ENCODE measurements around the gene LGR6.

The LGR6 gene

DNA sequence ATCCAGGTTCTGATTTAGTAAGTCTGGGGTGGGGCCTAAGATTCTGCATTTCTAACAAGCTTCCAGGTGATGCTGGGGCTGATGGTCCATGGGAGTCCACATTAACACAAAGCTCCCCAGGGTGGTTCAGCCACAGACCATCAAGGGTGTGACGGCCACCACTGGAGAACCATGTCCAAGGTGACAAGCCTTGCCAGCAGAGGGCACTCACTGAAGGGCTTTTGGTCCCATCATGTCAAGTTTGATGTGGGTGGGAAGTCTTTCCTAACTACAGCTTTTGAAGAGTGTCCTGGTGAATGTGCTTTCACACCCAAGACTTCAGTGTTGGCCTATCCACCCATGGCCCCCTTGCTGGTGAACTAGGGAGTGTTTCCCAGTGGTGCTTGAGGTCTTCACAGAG is 81.0 kb downstream of the LGR6 start:
- H3K4me3 ChIP-seq (replicated peaks; ENCODE audit: low read depth, low read length) = no peak overlapping the region
- TF ChIP-seq, protein P1, sequence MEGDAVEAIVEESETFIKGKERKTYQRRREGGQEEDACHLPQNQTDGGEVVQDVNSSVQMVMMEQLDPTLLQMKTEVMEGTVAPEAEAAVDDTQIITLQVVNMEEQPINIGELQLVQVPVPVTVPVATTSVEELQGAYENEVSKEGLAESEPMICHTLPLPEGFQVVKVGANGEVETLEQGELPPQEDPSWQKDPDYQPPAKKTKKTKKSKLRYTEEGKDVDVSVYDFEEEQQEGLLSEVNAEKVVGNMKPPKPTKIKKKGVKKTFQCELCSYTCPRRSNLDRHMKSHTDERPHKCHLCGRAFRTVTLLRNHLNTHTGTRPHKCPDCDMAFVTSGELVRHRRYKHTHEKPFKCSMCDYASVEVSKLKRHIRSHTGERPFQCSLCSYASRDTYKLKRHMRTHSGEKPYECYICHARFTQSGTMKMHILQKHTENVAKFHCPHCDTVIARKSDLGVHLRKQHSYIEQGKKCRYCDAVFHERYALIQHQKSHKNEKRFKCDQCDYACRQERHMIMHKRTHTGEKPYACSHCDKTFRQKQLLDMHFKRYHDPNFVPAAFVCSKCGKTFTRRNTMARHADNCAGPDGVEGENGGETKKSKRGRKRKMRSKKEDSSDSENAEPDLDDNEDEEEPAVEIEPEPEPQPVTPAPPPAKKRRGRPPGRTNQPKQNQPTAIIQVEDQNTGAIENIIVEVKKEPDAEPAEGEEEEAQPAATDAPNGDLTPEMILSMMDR (IDR thresholded peaks at IDR 0.05; ENCODE audit: low read length, missing control alignments) = peak; percentile 75
- peak; percentile 69 for DNase-seq (ENCODE audit: low read depth)

DNA sequence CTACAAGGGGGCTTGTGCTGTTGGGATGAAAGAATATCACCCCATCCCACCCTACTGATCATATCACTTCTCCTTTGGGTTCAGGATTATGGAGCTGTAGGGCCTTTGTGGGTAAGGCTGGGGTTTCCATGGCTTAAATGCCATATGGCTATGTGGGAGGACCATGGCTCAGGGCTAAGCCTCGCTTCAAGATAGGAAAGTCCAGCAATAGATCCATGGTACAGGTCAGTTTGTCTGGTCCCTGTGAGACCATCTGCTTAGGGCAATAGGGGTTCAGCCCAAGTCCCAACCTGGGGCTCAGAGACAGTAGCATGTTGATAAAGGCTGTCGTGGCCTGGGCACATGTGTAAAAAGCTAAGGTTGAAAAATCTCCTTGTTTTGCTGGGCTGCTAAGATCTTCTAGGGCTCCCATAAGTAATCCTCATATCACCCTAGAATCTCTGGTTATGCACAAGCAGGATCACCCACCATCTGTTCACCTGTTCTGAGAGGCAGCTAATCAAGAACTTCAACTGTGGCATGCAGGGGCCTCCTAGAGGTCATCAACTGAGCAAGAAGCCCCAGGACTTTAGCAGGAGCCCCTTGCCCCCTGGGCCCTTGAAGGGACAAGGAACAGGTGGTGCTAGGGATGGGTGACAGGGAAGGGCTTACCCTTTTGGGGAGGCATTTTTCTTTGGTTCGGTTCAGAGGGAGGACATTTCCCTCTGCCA is 81.6 kb downstream of the LGR6 start:
- DNase-seq (ENCODE audit: low read depth) = no peak
- H3K4me3 ChIP-seq (replicated peaks; ENCODE audit: low read depth, low read length) = no peak overlapping the region
- TF ChIP-seq, protein P1 (IDR thresholded peaks at IDR 0.05; ENCODE audit: low read length, missing control alignments) = no peak

DNA sequence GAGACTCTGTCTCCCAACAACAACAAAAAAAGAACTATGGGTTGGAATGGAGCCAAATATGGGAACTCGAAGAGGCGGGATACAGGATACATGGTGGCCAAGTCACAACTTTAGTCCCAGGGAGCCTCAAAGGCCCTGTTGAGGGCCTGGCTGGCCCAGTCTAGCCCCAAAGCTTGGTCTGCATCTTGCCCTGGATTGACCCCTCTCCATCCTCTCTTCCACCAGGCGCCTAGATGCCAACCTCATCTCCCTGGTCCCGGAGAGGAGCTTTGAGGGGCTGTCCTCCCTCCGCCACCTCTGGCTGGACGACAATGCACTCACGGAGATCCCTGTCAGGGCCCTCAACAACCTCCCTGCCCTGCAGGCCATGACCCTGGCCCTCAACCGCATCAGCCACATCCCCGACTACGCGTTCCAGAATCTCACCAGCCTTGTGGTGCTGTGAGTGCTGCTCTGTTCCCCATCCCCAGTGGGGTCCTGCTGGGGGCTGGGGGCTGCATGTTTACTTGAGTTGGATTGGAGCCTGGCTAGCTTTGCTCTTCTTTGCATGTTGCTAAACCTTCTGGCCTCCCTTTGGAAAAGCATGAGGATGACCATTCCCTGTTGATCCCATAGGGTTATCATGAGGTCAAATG is 82.6 kb downstream of the LGR6 start:
- TF ChIP-seq, protein P1 (IDR thresholded peaks at IDR 0.05; ENCODE audit: low read length, missing control alignments) = no peak
- H3K4me3 ChIP-seq (replicated peaks; ENCODE audit: low read depth, low read length) = no peak overlapping the region
- no peak for DNase-seq (ENCODE audit: low read depth)

GRCh38 chr1:202276920-202277319 is 83.3 kb downstream of the LGR6 start:
- TF ChIP-seq, protein P1 (IDR thresholded peaks at IDR 0.05; ENCODE audit: low read length, missing control alignments) = no peak
- no peak for DNase-seq (ENCODE audit: low read depth)

DNA sequence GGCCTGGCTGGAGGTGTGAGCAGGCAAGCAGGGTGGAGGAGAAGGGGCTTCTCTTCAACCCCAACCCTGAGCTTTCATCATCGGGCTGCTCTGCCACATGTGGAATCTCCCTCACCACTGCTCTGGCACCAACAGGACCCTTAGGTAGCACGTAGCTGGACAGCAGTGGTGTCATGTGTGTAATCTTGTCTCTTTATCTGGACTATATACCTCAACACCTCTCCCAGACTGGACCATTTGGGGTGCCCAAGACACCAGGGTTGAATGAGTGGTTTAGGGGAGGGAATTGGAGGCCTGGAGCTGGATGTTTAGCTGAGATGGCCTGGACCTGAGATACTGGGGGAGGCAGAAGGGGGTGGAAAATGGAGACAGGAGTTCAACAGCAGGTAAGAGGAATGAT is 85.2 kb downstream of the LGR6 start:
- no peak overlapping the region for H3K4me3 ChIP-seq (replicated peaks; ENCODE audit: low read depth, low read length)
- DNase-seq (ENCODE audit: low read depth) = no peak
- TF ChIP-seq, protein P1 (IDR thresholded peaks at IDR 0.05; ENCODE audit: low read length, missing control alignments) = no peak

More at GRCh38 chr1:202276920-202277319, 83.3 kb downstream of the LGR6 start:
- H3K4me3 ChIP-seq (replicated peaks; ENCODE audit: low read depth, low read length) = no peak overlapping the region

GRCh38 chr1:202279806-202280205 is 86.2 kb downstream of the LGR6 start:
- no peak overlapping the region for H3K4me3 ChIP-seq (replicated peaks; ENCODE audit: low read depth, low read length)
- TF ChIP-seq, protein P1 (IDR thresholded peaks at IDR 0.05; ENCODE audit: low read length, missing control alignments) = no peak
- DNase-seq (ENCODE audit: low read depth) = peak; percentile 37
